K562 (cell line): ENCODE results near the gene LMTK2. TPM values are rescaled to one million over a fixed set of nuclear protein-coding genes. Genes with fewer than 3 reads are reported as not detected.

ENCODE experiments used
- ATF3 ChIP-seq, 2 experiments: fragments of 450-650 bp in 1 of 2; sonication (generic) in 1 of 2; formaldehyde crosslinking in 1 of 2; IDR thresholded peaks in 1 of 2; conservative IDR thresholded peaks in 1 of 2; 2 replicates each; pipeline versions ENCODE4 v1.6.1 to v1.8.1; 2016 to 2023; ENCODE audit warnings: mild to moderate bottlenecking in 2 of 2, moderate library complexity in 2 of 2, inconsistent platforms in 1 of 2, missing genetic modification reagents in 1 of 2
- CBFA2T2 ChIP-seq: fragments of 450-650 bp; conservative IDR thresholded peaks from 2 replicates; pipeline ENCODE4 v1.6.1; 2017; ENCODE audit warnings: mild to moderate bottlenecking
- CHD1 ChIP-seq: fragments of 200-600 bp; sonication (generic); IDR thresholded peaks from one replicate; pipeline ENCODE4 v1.6.1; 2012; ENCODE audit warnings: mild to moderate bottlenecking, moderate library complexity, low read length, inconsistent platforms
- ELF4 ChIP-seq: fragments of 450-650 bp; formaldehyde crosslinking; IDR thresholded peaks from 2 replicates; pipeline ENCODE4 v1.4.0; 2022; ENCODE audit warnings: missing genetic modification characterization
- ETV1 ChIP-seq: fragments of 450-650 bp; conservative IDR thresholded peaks from 2 replicates; pipeline ENCODE4 v1.6.1; 2016; ENCODE audit warnings: missing genetic modification characterization, control low read depth, low read depth, missing compliant biosample characterization
- FUS ChIP-seq: fragments of 200-400 bp; formaldehyde crosslinking; optimal IDR thresholded peaks from 2 replicates; pipeline ENCODE3; 2017; ENCODE audit warnings: low read depth, low read length
- HCFC1 ChIP-seq: IDR thresholded peaks from 2 replicates; pipeline ENCODE4 v1.6.1; 2012; ENCODE audit warnings: low read depth, low read length, improper control_type of control experiment
- HDAC2 ChIP-seq: fragments of 450-650 bp; IDR thresholded peaks from 2 replicates; pipeline ENCODE4 v1.6.1; 2016; ENCODE audit warnings: mild to moderate bottlenecking
- HDAC3 ChIP-seq: fragments of 450-650 bp; IDR thresholded peaks from 2 replicates; pipeline ENCODE4 v1.6.1; 2018; ENCODE audit warnings: borderline replicate concordance, mild to moderate bottlenecking, moderate library complexity; ENCODE audit not compliant: partially characterized antibody
- HDGF ChIP-seq: fragments of 450-650 bp; IDR thresholded peaks from 2 replicates; pipeline ENCODE4 v1.6.1; 2016
- HNRNPL ChIP-seq: fragments of 200-400 bp; formaldehyde crosslinking; IDR thresholded peaks from 2 replicates; pipeline ENCODE4 v1.6.1; 2017; ENCODE audit warnings: low read depth, mild to moderate bottlenecking, low read length
- PHF20 ChIP-seq: fragments of 450-650 bp; IDR thresholded peaks from 2 replicates; pipeline ENCODE4 v1.6.1; 2018; ENCODE audit not compliant: partially characterized antibody
- PML ChIP-seq: IDR thresholded peaks from 2 replicates; pipeline ENCODE4 v1.6.1; 2012; ENCODE audit warnings: low read length, inconsistent platforms
- RBM22 ChIP-seq: fragments of 200-400 bp; formaldehyde crosslinking; IDR thresholded peaks from 2 replicates; pipeline ENCODE4 v1.6.1; 2018; ENCODE audit warnings: low read length, low read depth; ENCODE audit not compliant: poor library complexity, severe bottlenecking
- SIX5 ChIP-seq, 2 experiments: IDR thresholded peaks; 2 replicates each; pipeline ENCODE4 v1.6.1; 2011; ENCODE audit warnings: low read length in 2 of 2, borderline replicate concordance in 1 of 2, low read depth in 1 of 2, mild to moderate bottlenecking in 1 of 2, moderate library complexity in 1 of 2; ENCODE audit not compliant: insufficient read depth in 1 of 2
- SOX6 ChIP-seq: fragments of 450-650 bp; IDR thresholded peaks from 2 replicates; pipeline ENCODE4 v1.6.1; 2014; ENCODE audit warnings: mild to moderate bottlenecking
- STAT5A ChIP-seq: IDR thresholded peaks from 2 replicates; pipeline ENCODE4 v1.6.1; 2012; ENCODE audit warnings: low read length, inconsistent platforms, borderline replicate concordance
- TBL1XR1 ChIP-seq, 2 experiments: IDR thresholded peaks; 2 replicates each; pipeline ENCODE4 v1.6.1; 2012; ENCODE audit warnings: improper control_type of control experiment in 2 of 2, low read length in 2 of 2, mild to moderate bottlenecking in 1 of 2
- TRIM24 ChIP-seq, 2 experiments: fragments of 450-650 bp; IDR thresholded peaks; 2 replicates each; pipeline ENCODE4 v1.6.1; 2016
- YY1 ChIP-seq, 3 experiments: IDR thresholded peaks; 2 replicates each; pipeline ENCODE4 v1.6.1; 2011; ENCODE audit warnings: low read length in 2 of 3, mild to moderate bottlenecking in 2 of 3, moderate library complexity in 2 of 3, borderline replicate concordance in 1 of 3, control low read depth in 1 of 3, low read depth in 1 of 3; ENCODE audit not compliant: insufficient read depth in 3 of 3, insufficient replicate concordance in 2 of 3, control insufficient read depth in 1 of 3, insufficient read length in 1 of 3; ENCODE audit errors: extremely low read depth in 1 of 3
- ZBED1 ChIP-seq: IDR thresholded peaks from 2 replicates; pipeline ENCODE4 v1.6.1; 2014
- ZBTB43 ChIP-seq: sonication (generic); formaldehyde crosslinking; IDR thresholded peaks from 2 replicates; pipeline ENCODE4 v1.8.0; 2023; ENCODE audit warnings: mild to moderate bottlenecking, missing genetic modification reagents
- ZNF232 ChIP-seq: sonication (generic); formaldehyde crosslinking; IDR thresholded peaks from 2 replicates; pipeline ENCODE4 v1.8.0; 2022; ENCODE audit warnings: mild to moderate bottlenecking, missing genetic modification reagents
- ZNF408 ChIP-seq: fragments of 250-450 bp; sonication (Bioruptor Pico); IDR thresholded peaks from 2 replicates; pipeline ENCODE4 v1.4.0; 2020; ENCODE audit warnings: low read depth, mild to moderate bottlenecking, moderate library complexity
- polyA plus RNA-seq, 8 experiments: library from polyadenylated mRNA; depleted of rRNA in 4 of 8; stranded (reverse) in 5 of 8; unstranded in 3 of 8; fragments of >200 nt; fragmentation: Nextera tagmentation in 2 of 8; fragmentation: Illumina TruSeq in 1 of 8; extraction: Ambion mirVana in 2 of 8; extraction: Trizol in 1 of 8; gene quantifications; 2 replicates each; pipeline versions ENCODE4 v1.2.1 to v1.2.3, GENCODE V29; 2011 to 2014; ENCODE audit warnings: inconsistent platforms in 1 of 8, missing spikeins in 1 of 8
- total RNA-seq, 7 experiments: library from RNA; depleted of rRNA in 6 of 7; stranded (reverse); fragments of >200 nt in 6 of 7; fragmentation: Illumina TruSeq in 2 of 7; extraction: Trizol in 2 of 7; gene quantifications; 2 replicates each; pipeline versions ENCODE4 v1.2.1 to v1.2.3, GENCODE V29; 2011 to 2021; ENCODE audit warnings: low replicate concordance in 1 of 7
- TF ChIP-seq, protein P1 (sequence below), 2 experiments: fragments of 450-650 bp; conservative IDR thresholded peaks; 2 replicates each; pipeline ENCODE4 v1.6.1; 2017; ENCODE audit warnings: mild to moderate bottlenecking in 2 of 2, moderate library complexity in 2 of 2
- TF ChIP-seq, protein P2 (sequence below): sonication (generic); IDR thresholded peaks from 2 replicates; pipeline ENCODE4 v1.6.1; 2016

Gene LMTK2
- total and polyA plus RNA-seq, 9 of the 15 experiments (the other 6 are each of a cell fraction or from before 2014, with no cell fraction given): 0.78 to 16.4 (median 6.3) TPM

GRCh38 chr7:98133181-98133580, 26.5 kb downstream of the LMTK2 start (continued):
- peak; percentile 89 for TF ChIP-seq HDAC2
- TF ChIP-seq ETV1: peak; percentile 70; the same call in 1 of the 2 replicates
- TF ChIP-seq ZNF408 (CRISPR knock-in tag): no peak
- no peak for TF ChIP-seq FUS
- no peak for TF ChIP-seq SIX5 (IDR thresholded peaks at IDR 0.05; ENCODE audit: borderline replicate concordance in 1 of 2, insufficient read depth in 1 of 2, low read depth in 1 of 2, low read length in 2 of 2)
- peak in 1 of 2 experiments; percentile 24; a peak in 1 of 4 replicates for TF ChIP-seq TRIM24 (IDR thresholded peaks at IDR 0.05)
- TF ChIP-seq ZBTB43: no peak
- TF ChIP-seq HDAC3: peak; percentile 40
- TF ChIP-seq HDGF: no peak
- TF ChIP-seq CHD1: no peak
- TF ChIP-seq, protein P1, sequence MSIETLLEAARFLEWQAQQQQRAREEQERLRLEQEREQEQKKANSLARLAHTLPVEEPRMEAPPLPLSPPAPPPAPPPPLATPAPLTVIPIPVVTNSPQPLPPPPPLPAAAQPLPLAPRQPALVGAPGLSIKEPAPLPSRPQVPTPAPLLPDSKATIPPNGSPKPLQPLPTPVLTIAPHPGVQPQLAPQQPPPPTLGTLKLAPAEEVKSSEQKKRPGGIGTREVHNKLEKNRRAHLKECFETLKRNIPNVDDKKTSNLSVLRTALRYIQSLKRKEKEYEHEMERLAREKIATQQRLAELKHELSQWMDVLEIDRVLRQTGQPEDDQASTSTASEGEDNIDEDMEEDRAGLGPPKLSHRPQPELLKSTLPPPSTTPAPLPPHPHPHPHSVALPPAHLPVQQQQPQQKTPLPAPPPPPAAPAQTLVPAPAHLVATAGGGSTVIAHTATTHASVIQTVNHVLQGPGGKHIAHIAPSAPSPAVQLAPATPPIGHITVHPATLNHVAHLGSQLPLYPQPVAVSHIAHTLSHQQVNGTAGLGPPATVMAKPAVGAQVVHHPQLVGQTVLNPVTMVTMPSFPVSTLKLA (conservative IDR thresholded peaks at IDR 0.05): 0 out of 4 replicates have a peak, but pooled peaks of 1 of the 2 experiments have one; percentile 51
- TF ChIP-seq ZBED1: no peak
- TF ChIP-seq PHF20: no peak
- peak; percentile 69 for TF ChIP-seq SOX6
- peak in 1 of 2 experiments; percentile 54; a peak in 1 of 4 replicates for TF ChIP-seq TBL1XR1 (IDR thresholded peaks at IDR 0.05; ENCODE audit: low read length in 2 of 2)
- TF ChIP-seq ZNF232 (CRISPR knock-in tag): no peak
- no peak for TF ChIP-seq ATF3 (IDR thresholded peaks at IDR 0.05)
- no peak for TF ChIP-seq ATF3 (CRISPR knock-in tag; conservative IDR thresholded peaks at IDR 0.05)
- peak; percentile 60; the same call in 1 of the 2 replicates for TF ChIP-seq PML
- TF ChIP-seq YY1 (IDR thresholded peaks at IDR 0.05; ENCODE audit: borderline replicate concordance in 1 of 3, control insufficient read depth in 1 of 3, extremely low read depth in 1 of 3, insufficient read depth in 3 of 3, insufficient read length in 1 of 3, insufficient replicate concordance in 2 of 3, low read depth in 1 of 3, low read length in 2 of 3): no peak
- TF ChIP-seq RBM22: no peak
- peak; percentile 86 for TF ChIP-seq STAT5A
- TF ChIP-seq, protein P2, sequence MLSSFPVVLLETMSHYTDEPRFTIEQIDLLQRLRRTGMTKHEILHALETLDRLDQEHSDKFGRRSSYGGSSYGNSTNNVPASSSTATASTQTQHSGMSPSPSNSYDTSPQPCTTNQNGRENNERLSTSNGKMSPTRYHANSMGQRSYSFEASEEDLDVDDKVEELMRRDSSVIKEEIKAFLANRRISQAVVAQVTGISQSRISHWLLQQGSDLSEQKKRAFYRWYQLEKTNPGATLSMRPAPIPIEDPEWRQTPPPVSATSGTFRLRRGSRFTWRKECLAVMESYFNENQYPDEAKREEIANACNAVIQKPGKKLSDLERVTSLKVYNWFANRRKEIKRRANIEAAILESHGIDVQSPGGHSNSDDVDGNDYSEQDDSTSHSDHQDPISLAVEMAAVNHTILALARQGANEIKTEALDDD: peak; percentile 83
- no peak for TF ChIP-seq ELF4 (CRISPR knock-in tag)
- TF ChIP-seq CBFA2T2: peak; percentile 70
- TF ChIP-seq HNRNPL: no peak
- no peak for TF ChIP-seq HCFC1
